ENCODE measurements around the gene CRCP. TPM values are rescaled to one million over a fixed set of nuclear protein-coding genes. Genes with fewer than 3 reads are reported as not detected.

CRCP gene
- polyA plus RNA-seq, 1 donor (not counting 4 experiments of a cell fraction or from before 2014, with no cell fraction given), result 25.4 TPM

- no peak overlapping the region for H2AFZ ChIP-seq (ENCODE audit: control insufficient read depth, low read length)
- H3K36me3 ChIP-seq (ENCODE audit: control insufficient read depth in 2 of 2, extremely low read depth in 1 of 2, insufficient read depth in 2 of 2, low read length in 2 of 2), result peaks cover 14 to 16% of the 10 kb centered on the region in 2 experiments
- no peak overlapping the region for H3K4me3 ChIP-seq (ENCODE audit: control insufficient read depth in 2 of 3, extremely low read depth in 1 of 3, insufficient read depth in 2 of 3, low read depth in 1 of 3, low read length in 3 of 3)
- no peak for DNase-seq (ENCODE audit: low read depth, low spot score)
- no peak overlapping the region for H3K4me2 ChIP-seq (ENCODE audit: control insufficient read depth, extremely low read depth, insufficient read depth, low read depth, low read length)
- no peaks in the 10 kb centered on the region for H3K4me1 ChIP-seq (ENCODE audit: control insufficient read depth, extremely low read depth, insufficient read depth, low read length)
- H3K27me3 ChIP-seq (ENCODE audit: control insufficient read depth, extremely low read depth, insufficient read depth, low read length), result no peaks in the 10 kb centered on the region
- H4K20me1 ChIP-seq (ENCODE audit: control insufficient read depth, extremely low read depth, insufficient read depth, low read length), result no peaks in the 10 kb centered on the region
- H3K9ac ChIP-seq (ENCODE audit: control insufficient read depth, extremely low read depth, insufficient read depth, low read length), result no peak overlapping the region
- no peak for TF ChIP-seq CTCF (optimal IDR thresholded peaks at IDR 0.05 in 1 of 3, IDR thresholded peaks at IDR 0.05 in 1 of 3, conservative IDR thresholded peaks at IDR 0.05 in 1 of 3; ENCODE audit: extremely low read depth in 1 of 3, insufficient read depth in 2 of 3, low read length in 3 of 3)
- FAIRE-seq, result no peak
- dilution Hi-C loops (cut with MboI; ENCODE audit: extremely low pct_ligation_motif_present, low sequenced_read_pairs), result no loop called here
- H3K9me3 ChIP-seq (ENCODE audit: control insufficient read depth, low read depth, low read length), result no peaks in the 10 kb centered on the region
- H3K79me2 ChIP-seq (ENCODE audit: control insufficient read depth, insufficient read depth, low read length), result peaks cover under 1% of the 10 kb centered on the region
- no peak overlapping the region for H3K27ac ChIP-seq (ENCODE audit: control insufficient read depth, insufficient read depth, low read length)
- no peaks in the 10 kb centered on the region for H3K9me1 ChIP-seq (ENCODE audit: control insufficient read depth, extremely low read depth, insufficient read depth, low read length)
Observed at GRCh38 chr7:66157060-66157459, 42.4 kb downstream of the CRCP start.

GRCh38 chr7:66162622-66163021 is 48.0 kb downstream of the CRCP start:
- H3K9ac ChIP-seq (ENCODE audit: control insufficient read depth, extremely low read depth, insufficient read depth, low read length), result no peak overlapping the region
- H3K27me3 ChIP-seq (ENCODE audit: control insufficient read depth, extremely low read depth, insufficient read depth, low read length), result no peaks in the 10 kb centered on the region
- no peak overlapping the region for H3K27ac ChIP-seq (ENCODE audit: control insufficient read depth, insufficient read depth, low read length)
- H3K4me3 ChIP-seq (ENCODE audit: control insufficient read depth in 2 of 3, extremely low read depth in 1 of 3, insufficient read depth in 2 of 3, low read depth in 1 of 3, low read length in 3 of 3), result no peak overlapping the region
- H3K4me2 ChIP-seq (ENCODE audit: control insufficient read depth, extremely low read depth, insufficient read depth, low read depth, low read length), result no peak overlapping the region
- no peaks in the 10 kb centered on the region for H3K4me1 ChIP-seq (ENCODE audit: control insufficient read depth, extremely low read depth, insufficient read depth, low read length)
- no peaks in the 10 kb centered on the region for H3K79me2 ChIP-seq (ENCODE audit: control insufficient read depth, insufficient read depth, low read length)
- TF ChIP-seq CTCF (optimal IDR thresholded peaks at IDR 0.05 in 1 of 3, IDR thresholded peaks at IDR 0.05 in 1 of 3, conservative IDR thresholded peaks at IDR 0.05 in 1 of 3; ENCODE audit: extremely low read depth in 1 of 3, insufficient read depth in 2 of 3, low read length in 3 of 3), result no peak
- no peak for TF ChIP-seq EZH2 (IDR thresholded peaks at IDR 0.05; ENCODE audit: low read length)
- dilution Hi-C loops (cut with MboI; ENCODE audit: extremely low pct_ligation_motif_present, low sequenced_read_pairs), result no loop called here
- FAIRE-seq, result no peak
- H3K9me1 ChIP-seq (ENCODE audit: control insufficient read depth, extremely low read depth, insufficient read depth, low read length), result no peaks in the 10 kb centered on the region
- DNase-seq (ENCODE audit: low read depth, low spot score), result no peak
- peaks cover 1 to 2% of the 10 kb centered on the region in 2 experiments for H3K36me3 ChIP-seq (ENCODE audit: control insufficient read depth in 2 of 2, extremely low read depth in 1 of 2, insufficient read depth in 2 of 2, low read length in 2 of 2)
- no peak overlapping the region for H2AFZ ChIP-seq (ENCODE audit: control insufficient read depth, low read length)
- no peaks in the 10 kb centered on the region for H4K20me1 ChIP-seq (ENCODE audit: control insufficient read depth, extremely low read depth, insufficient read depth, low read length)
- no peaks in the 10 kb centered on the region for H3K9me3 ChIP-seq (ENCODE audit: control insufficient read depth, low read depth, low read length)

Data from keratinocyte (primary cell).